ENCODE results near the gene SEPTIN8. TPM values are rescaled to one million over a fixed set of nuclear protein-coding genes. Genes with fewer than 3 reads are reported as not detected.

SEPTIN8 gene
- total RNA-seq, 1 experiment from 2014 or later, result 38.2 TPM

DNA sequence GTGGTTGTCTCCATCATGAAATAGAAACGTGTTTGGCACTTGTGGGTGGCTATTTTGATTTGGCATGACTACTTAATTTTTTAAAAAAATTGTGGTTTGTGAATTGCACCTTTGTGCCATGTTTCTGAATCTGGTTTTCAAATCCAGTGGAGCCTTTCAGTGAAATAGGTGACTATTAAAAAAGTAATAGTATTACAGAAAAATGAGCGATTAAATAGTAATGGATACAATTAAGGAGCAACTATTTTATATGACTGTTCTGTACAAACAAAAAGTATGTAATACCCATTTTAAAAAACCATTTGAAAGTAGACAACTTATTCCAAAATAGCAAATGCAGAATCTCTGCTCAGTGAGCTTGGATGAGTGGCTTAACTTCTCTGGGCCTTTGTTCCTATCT lies 39.0 kb upstream of the SEPTIN8 start:
- no peak overlapping the region for H3K4me3 Mint-ChIP-seq
- H3K14ac ChIP-seq (ENCODE audit: insufficient read depth, low read length), result no peak overlapping the region
- no peak overlapping the region for H3K9ac ChIP-seq (ENCODE audit: extremely low read depth, insufficient read length, low read length)
- no peak overlapping the region for H3K4me2 ChIP-seq (ENCODE audit: insufficient read depth, insufficient read length, low read length)
- no peak overlapping the region for H4K8ac ChIP-seq (replicated peaks; ENCODE audit: insufficient read length, low read depth, low read length)
- no peaks in the 10 kb centered on the region for H3K9me3 ChIP-seq (ENCODE audit: control insufficient read depth, low read depth, low read length)
- no peaks in the 10 kb centered on the region for H3K79me2 ChIP-seq (ENCODE audit: insufficient read depth, low read length)
- no peak overlapping the region for H3K27ac ChIP-seq (ENCODE audit: insufficient read length, low read depth, low read length)
- no peak overlapping the region for H2BK12ac ChIP-seq (ENCODE audit: insufficient read length, low read depth, low read length)
- H3K36me3 Mint-ChIP-seq (ENCODE audit: insufficient read depth in 1 of 3, low read depth in 3 of 3), result peaks cover 0 to 4% (median 0%) of the 10 kb centered on the region in 3 experiments; a peak in 3 of 7 replicates
- H4K5ac ChIP-seq (ENCODE audit: insufficient read length, low read depth, low read length), result no peak overlapping the region
- H2BK120ac ChIP-seq (ENCODE audit: low read depth, low read length, poor library complexity, severe bottlenecking), result no peak overlapping the region
- H3K4me1 ChIP-seq (ENCODE audit: insufficient read depth, low read length), result no peaks in the 10 kb centered on the region
- WGBS (ENCODE audit: extremely low coverage, insufficient read length, low lambda C conversion rate), result no CpG with 5 or more reads among the region's 2 CpGs
- no peaks in the 10 kb centered on the region for H4K20me1 ChIP-seq (ENCODE audit: control insufficient read depth, insufficient read depth, insufficient read length)
- H4K91ac ChIP-seq (ENCODE audit: insufficient read length, low read depth, low read length), result no peak overlapping the region
- no peak overlapping the region for H3K56ac ChIP-seq (ENCODE audit: insufficient read length, low read depth, low read length)
- no peak overlapping the region for H2AFZ ChIP-seq (ENCODE audit: low read length)
- no peak overlapping the region for H3K23ac ChIP-seq (ENCODE audit: insufficient read length, low read depth, low read length)
- TF ChIP-seq, protein P1, sequence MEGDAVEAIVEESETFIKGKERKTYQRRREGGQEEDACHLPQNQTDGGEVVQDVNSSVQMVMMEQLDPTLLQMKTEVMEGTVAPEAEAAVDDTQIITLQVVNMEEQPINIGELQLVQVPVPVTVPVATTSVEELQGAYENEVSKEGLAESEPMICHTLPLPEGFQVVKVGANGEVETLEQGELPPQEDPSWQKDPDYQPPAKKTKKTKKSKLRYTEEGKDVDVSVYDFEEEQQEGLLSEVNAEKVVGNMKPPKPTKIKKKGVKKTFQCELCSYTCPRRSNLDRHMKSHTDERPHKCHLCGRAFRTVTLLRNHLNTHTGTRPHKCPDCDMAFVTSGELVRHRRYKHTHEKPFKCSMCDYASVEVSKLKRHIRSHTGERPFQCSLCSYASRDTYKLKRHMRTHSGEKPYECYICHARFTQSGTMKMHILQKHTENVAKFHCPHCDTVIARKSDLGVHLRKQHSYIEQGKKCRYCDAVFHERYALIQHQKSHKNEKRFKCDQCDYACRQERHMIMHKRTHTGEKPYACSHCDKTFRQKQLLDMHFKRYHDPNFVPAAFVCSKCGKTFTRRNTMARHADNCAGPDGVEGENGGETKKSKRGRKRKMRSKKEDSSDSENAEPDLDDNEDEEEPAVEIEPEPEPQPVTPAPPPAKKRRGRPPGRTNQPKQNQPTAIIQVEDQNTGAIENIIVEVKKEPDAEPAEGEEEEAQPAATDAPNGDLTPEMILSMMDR (conservative IDR thresholded peaks at IDR 0.05), result no peak
- no peak overlapping the region for H3T11ph ChIP-seq (ENCODE audit: low read length)
- no peak overlapping the region for H2AK5ac ChIP-seq (ENCODE audit: insufficient read length, low read length)
- no peak overlapping the region for H2BK5ac ChIP-seq (ENCODE audit: insufficient read length, low read length)
- no peak overlapping the region for H2BK20ac ChIP-seq (ENCODE audit: low read depth, low read length, poor library complexity, severe bottlenecking)
- H3K23me2 ChIP-seq (ENCODE audit: insufficient read length, low read depth, low read length, poor library complexity, severe bottlenecking), result no peaks in the 10 kb centered on the region
- peaks cover 9 to 20% of the 10 kb centered on the region in 2 experiments for H3K4me1 Mint-ChIP-seq
- H3K18ac ChIP-seq (ENCODE audit: insufficient read length, low read depth, low read length), result no peak overlapping the region
- DNase-seq, result no peak
- no peak overlapping the region for H2BK15ac ChIP-seq (ENCODE audit: low read depth, low read length)
- H3K4ac ChIP-seq (ENCODE audit: low read depth, low read length), result no peak overlapping the region
- peaks cover 0 to 4% of the 10 kb centered on the region in 2 experiments; a peak in 3 of 5 replicates for H3K9me3 Mint-ChIP-seq
- peaks cover 80% of the 10 kb centered on the region for H3K27me3 Mint-ChIP-seq (ENCODE audit: low read depth)
- H3K79me1 ChIP-seq (ENCODE audit: insufficient read depth, low read depth, low read length, poor library complexity, severe bottlenecking), result no peaks in the 10 kb centered on the region
- H3K27ac Mint-ChIP-seq, result no peak overlapping the region
- peaks cover 32% of the 10 kb centered on the region for H3K27me3 ChIP-seq (ENCODE audit: insufficient read depth, low read length)

All from H9 (cell line).